ENCODE data around the gene ATP5F1E. TPM values are rescaled to one million over a fixed set of nuclear protein-coding genes. Genes with fewer than 3 reads are reported as not detected.

ATP5F1E gene
- total and polyA plus RNA-seq, 9 of the 15 experiments (the other 6 are each of a cell fraction or from before 2014, with no cell fraction given), result 60.3 to 162 (median 113) TPM

GRCh38 chr20:59042151-59042795 is 10.1 kb upstream of the ATP5F1E start, which contains the start of gene PRELID3B (continued):
- TF ChIP-seq ZNF184 (CRISPR knock-in tag; IDR thresholded peaks at IDR 0.05), result no peak
- peak; percentile 81 for TF ChIP-seq FOXP4 (CRISPR knock-in tag; IDR thresholded peaks at IDR 0.05; ENCODE audit: borderline replicate concordance)
- TF ChIP-seq NEUROD1 (IDR thresholded peaks at IDR 0.05; ENCODE audit: borderline replicate concordance, low read depth, low read length, partially characterized antibody), result no peak
- no peak for TF ChIP-seq SAFB2 (IDR thresholded peaks at IDR 0.05; ENCODE audit: borderline replicate concordance, low read depth, low read length, severe bottlenecking)
- no peak for TF ChIP-seq CBFA2T3 (IDR thresholded peaks at IDR 0.05)
- TF ChIP-seq NFYB (IDR thresholded peaks at IDR 0.05; ENCODE audit: extremely low read depth, insufficient read length), result no peak
- TF ChIP-seq NFIX (CRISPR knock-in tag; IDR thresholded peaks at IDR 0.05; ENCODE audit: low read depth), result no peak
- peak in 1 of 2 experiments; percentile 65; a peak in 1 of 4 replicates for TF ChIP-seq HDAC1 (IDR thresholded peaks at IDR 0.05)
- no peak for TF ChIP-seq CSDE1 (IDR thresholded peaks at IDR 0.05)
- 0 out of 2 replicates have a peak, but pooled peaks have one; percentile 17 for TF ChIP-seq ZBTB17 (CRISPR knock-in tag; IDR thresholded peaks at IDR 0.05)
- TF ChIP-seq ETV5 (CRISPR knock-in tag; IDR thresholded peaks at IDR 0.05; ENCODE audit: low read depth), result peak; percentile 63; the same call in 1 of the 2 replicates
- no peak for TF ChIP-seq CBX8 (IDR thresholded peaks at IDR 0.05; ENCODE audit: borderline replicate concordance, extremely low read depth, low read depth, low read length, poor library complexity, severe bottlenecking)
- no peak for TF ChIP-seq MLX (CRISPR knock-in tag; conservative IDR thresholded peaks at IDR 0.05)
- no peak for TF ChIP-seq ZNF347 (CRISPR knock-in tag; IDR thresholded peaks at IDR 0.05; ENCODE audit: low read depth)
- peak; percentile 22 for TF ChIP-seq ZNF146 (CRISPR knock-in tag; IDR thresholded peaks at IDR 0.05; ENCODE audit: unreplicated experiment)
- no peak for TF ChIP-seq JUNB (CRISPR knock-in tag; conservative IDR thresholded peaks at IDR 0.05)
- TF ChIP-seq ZFP1 (CRISPR knock-in tag; IDR thresholded peaks at IDR 0.05), result no peak
- TF ChIP-seq CREB5 (CRISPR knock-in tag; IDR thresholded peaks at IDR 0.05), result no peak
- TF ChIP-seq SIN3A (IDR thresholded peaks at IDR 0.05; ENCODE audit: borderline replicate concordance in 2 of 2, control insufficient read depth in 1 of 2, low read depth in 2 of 2, low read length in 2 of 2), result peak in 1 of 2 experiments; percentile 71; a peak in 2 of 4 replicates
- peak; percentile 22 for TF ChIP-seq BRD9 (IDR thresholded peaks at IDR 0.05; ENCODE audit: low read depth, partially characterized antibody)
- TF ChIP-seq STAT5A (IDR thresholded peaks at IDR 0.05; ENCODE audit: borderline replicate concordance, low read length), result no peak
- no peak for TF ChIP-seq ZKSCAN8 (CRISPR knock-in tag; IDR thresholded peaks at IDR 0.05)
- no peak for TF ChIP-seq ZNF75A (CRISPR knock-in tag; IDR thresholded peaks at IDR 0.05)
- TF ChIP-seq POLR2B (IDR thresholded peaks at IDR 0.05; ENCODE audit: low read depth, partially characterized antibody), result no peak
